ENCODE data around the gene MRO. TPM values are rescaled to one million over a fixed set of nuclear protein-coding genes. Genes with fewer than 3 reads are reported as not detected.
A peak's percentile ranks its signal among the peaks of the same experiment; 100 is the strongest.
"Not testable (repeated sequence)": the region's sequence is repeated elsewhere in the genome, so short reads cannot be mapped to it uniquely, and the experiment has no call there.

MRO gene
- total RNA-seq, 1 donor from 2014 or later, result 0.18 TPM

DNA sequence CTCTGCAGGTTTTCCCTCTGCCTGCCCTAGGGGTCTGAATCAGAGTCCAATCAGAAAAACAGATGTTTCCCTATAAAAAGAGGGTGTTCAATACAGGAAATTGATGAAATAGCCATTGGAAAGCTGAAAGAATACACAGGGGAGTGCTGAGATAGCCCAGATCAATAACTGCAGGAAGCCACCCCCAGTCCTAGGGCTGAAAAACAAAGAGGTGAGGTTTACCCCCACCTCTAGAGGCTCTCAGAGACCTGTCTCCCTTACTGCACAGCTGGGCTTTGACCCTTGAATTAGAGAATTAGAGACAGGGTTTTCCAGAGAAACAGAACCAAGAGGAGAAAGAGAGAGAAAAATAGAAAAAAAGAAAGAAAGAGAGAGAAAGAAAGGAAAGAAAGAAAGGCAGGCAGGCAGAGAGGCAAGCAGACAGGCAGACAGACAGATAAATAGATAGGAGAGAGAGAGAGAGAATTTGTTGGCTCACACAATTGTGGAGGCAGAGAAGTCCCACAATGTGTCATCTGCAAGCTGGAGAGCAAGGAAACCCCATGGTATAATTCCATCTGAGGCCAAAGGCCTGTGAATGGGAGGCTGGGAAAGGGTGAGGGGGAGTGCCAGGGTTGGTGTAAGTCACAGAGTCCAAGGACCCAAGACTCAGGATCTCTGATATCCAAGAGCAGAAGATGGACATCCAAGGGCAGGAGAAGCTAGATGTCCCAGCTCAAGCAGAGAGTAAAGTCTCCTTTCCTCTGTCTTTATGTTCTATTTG lies 40.2 kb upstream of the MRO start:
- no peaks in the 10 kb centered on the region for H3K79me2 ChIP-seq (ENCODE audit: insufficient read depth, low read length)
- FAIRE-seq, result no peak
- no peaks in the 10 kb centered on the region for H3K36me3 Mint-ChIP-seq (ENCODE audit: low read depth, unreplicated experiment)

DNA sequence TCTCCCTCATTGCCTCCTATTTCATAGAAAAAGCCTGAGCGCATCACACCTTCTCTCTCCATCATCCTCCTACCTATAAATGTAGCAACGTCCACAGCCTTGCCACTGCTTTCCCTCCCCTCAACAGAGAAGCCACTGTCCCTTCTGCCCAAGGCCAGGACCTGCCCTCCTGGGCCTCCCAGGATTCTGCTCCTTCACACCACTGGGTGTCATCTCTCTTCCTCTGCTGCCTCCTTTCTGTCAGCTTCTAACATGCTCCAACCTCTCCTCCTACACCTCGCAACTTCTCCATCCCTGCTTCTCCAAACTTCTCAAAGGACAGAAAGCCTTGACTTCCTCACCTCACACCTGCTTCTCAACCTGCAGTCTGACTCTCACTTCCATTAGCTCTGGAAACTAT lies 37.9 kb upstream of the MRO start:
- DNase-seq (ENCODE audit: low read depth), result no peak
- no peak overlapping the region for H3K4me3 Mint-ChIP-seq (ENCODE audit: unreplicated experiment)
- no peaks in the 10 kb centered on the region for H3K36me3 ChIP-seq (ENCODE audit: insufficient read depth, low read length)
- no peaks in the 10 kb centered on the region for H3K79me2 ChIP-seq (ENCODE audit: insufficient read depth, low read length)
- no peaks in the 10 kb centered on the region for H3K36me3 Mint-ChIP-seq (ENCODE audit: low read depth, unreplicated experiment)
- no peak overlapping the region for H3K9ac ChIP-seq (ENCODE audit: low read length)
- TF ChIP-seq EZH2 (IDR thresholded peaks at IDR 0.05; ENCODE audit: insufficient read depth, low read length), result no peak
- TF ChIP-seq, protein P1, sequence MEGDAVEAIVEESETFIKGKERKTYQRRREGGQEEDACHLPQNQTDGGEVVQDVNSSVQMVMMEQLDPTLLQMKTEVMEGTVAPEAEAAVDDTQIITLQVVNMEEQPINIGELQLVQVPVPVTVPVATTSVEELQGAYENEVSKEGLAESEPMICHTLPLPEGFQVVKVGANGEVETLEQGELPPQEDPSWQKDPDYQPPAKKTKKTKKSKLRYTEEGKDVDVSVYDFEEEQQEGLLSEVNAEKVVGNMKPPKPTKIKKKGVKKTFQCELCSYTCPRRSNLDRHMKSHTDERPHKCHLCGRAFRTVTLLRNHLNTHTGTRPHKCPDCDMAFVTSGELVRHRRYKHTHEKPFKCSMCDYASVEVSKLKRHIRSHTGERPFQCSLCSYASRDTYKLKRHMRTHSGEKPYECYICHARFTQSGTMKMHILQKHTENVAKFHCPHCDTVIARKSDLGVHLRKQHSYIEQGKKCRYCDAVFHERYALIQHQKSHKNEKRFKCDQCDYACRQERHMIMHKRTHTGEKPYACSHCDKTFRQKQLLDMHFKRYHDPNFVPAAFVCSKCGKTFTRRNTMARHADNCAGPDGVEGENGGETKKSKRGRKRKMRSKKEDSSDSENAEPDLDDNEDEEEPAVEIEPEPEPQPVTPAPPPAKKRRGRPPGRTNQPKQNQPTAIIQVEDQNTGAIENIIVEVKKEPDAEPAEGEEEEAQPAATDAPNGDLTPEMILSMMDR (IDR thresholded peaks at IDR 0.05; ENCODE audit: insufficient read depth, low read depth, low read length), result no peak
- no peak overlapping the region for H3K27ac ChIP-seq (ENCODE audit: low read depth, low read length)
- H4K20me1 ChIP-seq (ENCODE audit: insufficient read depth, low read length), result no peaks in the 10 kb centered on the region
- H3K4me3 ChIP-seq (ENCODE audit: insufficient read depth, low read depth, low read length), result no peak overlapping the region
- no peak overlapping the region for H2AFZ ChIP-seq (ENCODE audit: low read depth, low read length)
- no peaks in the 10 kb centered on the region for H3K27me3 ChIP-seq (ENCODE audit: insufficient read depth, low read length)
- H3K27ac Mint-ChIP-seq (ENCODE audit: unreplicated experiment), result no peak overlapping the region
- H3K4me1 Mint-ChIP-seq (ENCODE audit: low read depth, unreplicated experiment), result peaks cover 23% of the 10 kb centered on the region
- peaks cover 10% of the 10 kb centered on the region for H3K4me1 ChIP-seq (ENCODE audit: insufficient read depth, low read length)
- no peaks in the 10 kb centered on the region for H3K9me3 Mint-ChIP-seq (ENCODE audit: unreplicated experiment)
- no peaks in the 10 kb centered on the region for H3K9me3 ChIP-seq (ENCODE audit: insufficient read depth, low read depth, low read length)
- H3K27me3 Mint-ChIP-seq (ENCODE audit: low read depth, unreplicated experiment), result no peaks in the 10 kb centered on the region
- no peak for FAIRE-seq
- no peak overlapping the region for H3K4me2 ChIP-seq (ENCODE audit: low read length)

More for the DNA sequence above, 40.2 kb upstream of the MRO start:
- peaks cover 9% of the 10 kb centered on the region for H3K4me1 Mint-ChIP-seq (ENCODE audit: low read depth, unreplicated experiment)
- H3K27ac Mint-ChIP-seq (ENCODE audit: unreplicated experiment), result no peak overlapping the region
- no peaks in the 10 kb centered on the region for H3K9me3 ChIP-seq (ENCODE audit: insufficient read depth, low read depth, low read length)
- no peaks in the 10 kb centered on the region for H3K36me3 ChIP-seq (ENCODE audit: insufficient read depth, low read length)
- H3K27me3 Mint-ChIP-seq (ENCODE audit: low read depth, unreplicated experiment), result no peaks in the 10 kb centered on the region
- DNase-seq (ENCODE audit: low read depth), result no peak
- no peak overlapping the region for H2AFZ ChIP-seq (ENCODE audit: low read depth, low read length)
- H3K4me1 ChIP-seq (ENCODE audit: insufficient read depth, low read length), result no peaks in the 10 kb centered on the region
- H3K27me3 ChIP-seq (ENCODE audit: insufficient read depth, low read length), result no peaks in the 10 kb centered on the region
- TF ChIP-seq, protein P1 (IDR thresholded peaks at IDR 0.05; ENCODE audit: insufficient read depth, low read depth, low read length), result no peak
- TF ChIP-seq EZH2 (IDR thresholded peaks at IDR 0.05; ENCODE audit: insufficient read depth, low read length), result no peak
- no peaks in the 10 kb centered on the region for H4K20me1 ChIP-seq (ENCODE audit: insufficient read depth, low read length)
- H3K9ac ChIP-seq (ENCODE audit: low read length), result no peak overlapping the region
- no peak overlapping the region for H3K4me3 Mint-ChIP-seq (ENCODE audit: unreplicated experiment)
- no peak overlapping the region for H3K27ac ChIP-seq (ENCODE audit: low read depth, low read length)
- no peak overlapping the region for H3K4me2 ChIP-seq (ENCODE audit: low read length)
- H3K9me3 Mint-ChIP-seq (ENCODE audit: unreplicated experiment), result no peaks in the 10 kb centered on the region
- H3K4me3 ChIP-seq (ENCODE audit: insufficient read depth, low read depth, low read length), result no peak overlapping the region

DNA sequence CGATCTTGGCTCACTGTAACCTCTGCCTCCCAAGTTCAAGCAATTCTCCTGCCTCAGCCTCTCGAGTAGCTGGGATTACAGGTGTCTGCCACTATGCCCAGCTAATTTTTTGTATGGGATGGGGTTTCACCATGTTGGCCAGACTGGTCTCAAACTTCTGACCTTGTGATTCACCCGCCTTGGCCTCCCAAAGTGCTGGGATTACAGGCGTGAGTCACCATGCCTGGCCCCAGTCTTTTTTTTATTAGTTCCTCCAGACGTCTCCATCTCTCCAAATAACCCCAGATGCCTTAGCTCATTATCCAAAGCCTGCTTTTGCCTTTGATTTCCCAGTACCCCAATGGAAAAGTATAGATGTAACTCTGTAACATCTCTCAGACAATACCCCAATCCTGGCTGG lies 37.4 kb upstream of the MRO start:
- peak overlapping the region; percentile 7 for H3K4me2 ChIP-seq (ENCODE audit: low read length)
- H3K9me3 Mint-ChIP-seq (ENCODE audit: unreplicated experiment); H3K4me3 ChIP-seq (ENCODE audit: insufficient read depth, low read depth, low read length); H4K20me1 ChIP-seq (ENCODE audit: insufficient read depth, low read length); H3K4me1 ChIP-seq (ENCODE audit: insufficient read depth, low read length); H3K4me3 Mint-ChIP-seq (ENCODE audit: unreplicated experiment); H2AFZ ChIP-seq (ENCODE audit: low read depth, low read length); FAIRE-seq; H3K27ac ChIP-seq (ENCODE audit: low read depth, low read length); DNase-seq (ENCODE audit: low read depth); H3K36me3 ChIP-seq (ENCODE audit: insufficient read depth, low read length); H3K27me3 Mint-ChIP-seq (ENCODE audit: low read depth, unreplicated experiment); H3K79me2 ChIP-seq (ENCODE audit: insufficient read depth, low read length); H3K9me3 ChIP-seq (ENCODE audit: insufficient read depth, low read depth, low read length); H3K36me3 Mint-ChIP-seq (ENCODE audit: low read depth, unreplicated experiment); H3K27me3 ChIP-seq (ENCODE audit: insufficient read depth, low read length); H3K9ac ChIP-seq (ENCODE audit: low read length); H3K27ac Mint-ChIP-seq (ENCODE audit: unreplicated experiment): not testable (repeated sequence)
- H3K4me1 Mint-ChIP-seq (ENCODE audit: low read depth, unreplicated experiment), result peaks cover 25% of the 10 kb centered on the region

All from astrocyte (in vitro differentiated cells and primary cell).